K562 (cell line): ENCODE results near the gene CRYBG1. TPM values are rescaled to one million over a fixed set of nuclear protein-coding genes. Genes with fewer than 3 reads are reported as not detected.
A peak's percentile ranks its signal among the peaks of the same experiment; 100 is the strongest.

ENCODE experiments used
- ARID3B ChIP-seq: fragments of 250-450 bp; sonication (Bioruptor Pico); IDR thresholded peaks from 2 replicates; pipeline ENCODE4 v1.4.0; 2020; ENCODE audit warnings: borderline replicate concordance
- ARNT ChIP-seq, 2 experiments: fragments of 450-650 bp; IDR thresholded peaks; 2 replicates each; pipeline ENCODE4 v1.6.1; 2016; ENCODE audit warnings: mild to moderate bottlenecking in 1 of 2
- C11orf30 ChIP-seq: fragments of 450-650 bp; IDR thresholded peaks from 2 replicates; pipeline ENCODE4 v1.6.1; 2016; ENCODE audit warnings: low read depth, mild to moderate bottlenecking
- CTBP1 ChIP-seq: fragments of 450-650 bp; IDR thresholded peaks from 2 replicates; pipeline ENCODE4 v1.6.1; 2016; ENCODE audit warnings: borderline replicate concordance
- DACH1 ChIP-seq: fragments of 450-650 bp; IDR thresholded peaks from 2 replicates; pipeline ENCODE4 v1.6.1; 2018; ENCODE audit not compliant: partially characterized antibody
- GABPA ChIP-seq: fragments of 200-800 bp; sonication (Bioruptor generic); conservative IDR thresholded peaks from 2 replicates; pipeline ENCODE4 v1.6.1; 2016; ENCODE audit warnings: low read depth, missing genetic modification characterization, missing compliant biosample characterization
- HES1 ChIP-seq: fragments of 450-650 bp; IDR thresholded peaks from 2 replicates; pipeline ENCODE4 v1.6.1; 2016; ENCODE audit warnings: low read depth, mild to moderate bottlenecking, moderate library complexity
- KAT7 ChIP-seq: sonication (generic); formaldehyde crosslinking; IDR thresholded peaks from 2 replicates; pipeline ENCODE4 v1.8.0; 2022; ENCODE audit warnings: missing genetic modification reagents, mild to moderate bottlenecking, borderline replicate concordance
- KDM4B ChIP-seq, 2 experiments: fragments of 450-650 bp in 1 of 2; sonication (generic) in 1 of 2; IDR thresholded peaks; 2 replicates each; pipeline ENCODE4 v1.6.1; 2016 to 2017; ENCODE audit warnings: borderline replicate concordance in 2 of 2, antibody characterized with exemption in 1 of 2, low read depth in 1 of 2, mild to moderate bottlenecking in 1 of 2
- PHF20 ChIP-seq: fragments of 450-650 bp; IDR thresholded peaks from 2 replicates; pipeline ENCODE4 v1.6.1; 2018; ENCODE audit not compliant: partially characterized antibody
- RBBP5 ChIP-seq: fragments of 200-600 bp; sonication (generic); IDR thresholded peaks from 2 replicates; pipeline ENCODE4 v1.6.1; 2012; ENCODE audit warnings: borderline replicate concordance, mild to moderate bottlenecking, low read length, control low read depth, inconsistent platforms; ENCODE audit not compliant: insufficient read depth, poor library complexity, severe bottlenecking
- RHOXF2B ChIP-seq: fragments of 250-450 bp; sonication (Bioruptor Pico); conservative IDR thresholded peaks from 2 replicates; pipeline ENCODE4 v1.5.1; 2021
- RUNX1 ChIP-seq: sonication (generic); IDR thresholded peaks from 2 replicates; pipeline ENCODE4 v1.6.1; 2016; ENCODE audit warnings: antibody characterized with exemption, low read depth
- SMARCA5 ChIP-seq: fragments of 450-650 bp; IDR thresholded peaks from 2 replicates; pipeline ENCODE4 v1.6.1; 2016
- SMARCB1 ChIP-seq: IDR thresholded peaks from 2 replicates; pipeline ENCODE4 v1.6.1; 2011; ENCODE audit warnings: improper control_type of control experiment, low read depth; ENCODE audit not compliant: insufficient read length
- STAG1 ChIP-seq: sonication (generic); formaldehyde crosslinking; IDR thresholded peaks from 2 replicates; pipeline ENCODE4 v1.5.0; 2020; ENCODE audit warnings: missing genetic modification reagents, borderline replicate concordance
- TBP ChIP-seq: optimal IDR thresholded peaks from 2 replicates; pipeline ENCODE3; 2011; ENCODE audit warnings: low read depth, low read length, improper control_type of control experiment
- ZNF143 ChIP-seq: sonication (generic); formaldehyde crosslinking; IDR thresholded peaks from 2 replicates; pipeline ENCODE4 v1.9.0; 2022; ENCODE audit warnings: mild to moderate bottlenecking, missing genetic modification reagents
- ZNF407 ChIP-seq: fragments of 450-650 bp; IDR thresholded peaks from 2 replicates; pipeline ENCODE4 v1.6.1; 2016; ENCODE audit warnings: low read depth
- ZSCAN29 ChIP-seq: fragments of 450-650 bp; IDR thresholded peaks from 2 replicates; pipeline ENCODE4 v1.6.1; 2017
- polyA plus RNA-seq, 8 experiments: library from polyadenylated mRNA; depleted of rRNA in 4 of 8; stranded (reverse) in 5 of 8; unstranded in 3 of 8; fragments of >200 nt; fragmentation: Nextera tagmentation in 2 of 8; fragmentation: Illumina TruSeq in 1 of 8; extraction: Ambion mirVana in 2 of 8; extraction: Trizol in 1 of 8; gene quantifications; 2 replicates each; pipeline versions ENCODE4 v1.2.1 to v1.2.3, GENCODE V29; 2011 to 2014; ENCODE audit warnings: inconsistent platforms in 1 of 8, missing spikeins in 1 of 8
- total RNA-seq, 7 experiments: library from RNA; depleted of rRNA in 6 of 7; stranded (reverse); fragments of >200 nt in 6 of 7; fragmentation: Illumina TruSeq in 2 of 7; extraction: Trizol in 2 of 7; gene quantifications; 2 replicates each; pipeline versions ENCODE4 v1.2.1 to v1.2.3, GENCODE V29; 2011 to 2021; ENCODE audit warnings: low replicate concordance in 1 of 7

The CRYBG1 gene
- total and polyA plus RNA-seq, 9 of the 15 experiments (the other 6 are each of a cell fraction or from before 2014, with no cell fraction given), result 0.07 to 0.47 (median 0.11) TPM

GRCh38 chr6:106520711-106521401 lies 160.3 kb downstream of the CRYBG1 start (continued):
- TF ChIP-seq STAG1 (CRISPR knock-in tag) (no peak), SMARCA5 (no peak), ZNF143 (CRISPR knock-in tag) (no peak), DACH1 (no peak), PHF20 (peak; percentile 14), SMARCB1 (no peak), GABPA (tag) (no peak; the same call in 1 of the 2 replicates), ARID3B (no peak), RUNX1 (peak; percentile 89; the same call in 1 of the 2 replicates), KDM4B (IDR thresholded peaks at IDR 0.05; ENCODE audit: borderline replicate concordance in 2 of 2, low read depth in 1 of 2) (no peak), C11orf30 (no peak), ZNF407 (no peak), CTBP1 (peak; percentile 73; the same call in 1 of the 2 replicates), RBBP5 (no peak), KAT7 (CRISPR knock-in tag) (no peak), ARNT (IDR thresholded peaks at IDR 0.05) (peak; percentile 36 to 86; a peak in 3 of 4 replicates), ZSCAN29 (no peak), RHOXF2B (no peak), HES1 (peak; percentile 89), TBP (no peak)
